ENCODE results near the gene SYDE1.
A peak's percentile ranks its signal among the peaks of the same experiment; 100 is the strongest.

SYDE1 gene

DNA sequence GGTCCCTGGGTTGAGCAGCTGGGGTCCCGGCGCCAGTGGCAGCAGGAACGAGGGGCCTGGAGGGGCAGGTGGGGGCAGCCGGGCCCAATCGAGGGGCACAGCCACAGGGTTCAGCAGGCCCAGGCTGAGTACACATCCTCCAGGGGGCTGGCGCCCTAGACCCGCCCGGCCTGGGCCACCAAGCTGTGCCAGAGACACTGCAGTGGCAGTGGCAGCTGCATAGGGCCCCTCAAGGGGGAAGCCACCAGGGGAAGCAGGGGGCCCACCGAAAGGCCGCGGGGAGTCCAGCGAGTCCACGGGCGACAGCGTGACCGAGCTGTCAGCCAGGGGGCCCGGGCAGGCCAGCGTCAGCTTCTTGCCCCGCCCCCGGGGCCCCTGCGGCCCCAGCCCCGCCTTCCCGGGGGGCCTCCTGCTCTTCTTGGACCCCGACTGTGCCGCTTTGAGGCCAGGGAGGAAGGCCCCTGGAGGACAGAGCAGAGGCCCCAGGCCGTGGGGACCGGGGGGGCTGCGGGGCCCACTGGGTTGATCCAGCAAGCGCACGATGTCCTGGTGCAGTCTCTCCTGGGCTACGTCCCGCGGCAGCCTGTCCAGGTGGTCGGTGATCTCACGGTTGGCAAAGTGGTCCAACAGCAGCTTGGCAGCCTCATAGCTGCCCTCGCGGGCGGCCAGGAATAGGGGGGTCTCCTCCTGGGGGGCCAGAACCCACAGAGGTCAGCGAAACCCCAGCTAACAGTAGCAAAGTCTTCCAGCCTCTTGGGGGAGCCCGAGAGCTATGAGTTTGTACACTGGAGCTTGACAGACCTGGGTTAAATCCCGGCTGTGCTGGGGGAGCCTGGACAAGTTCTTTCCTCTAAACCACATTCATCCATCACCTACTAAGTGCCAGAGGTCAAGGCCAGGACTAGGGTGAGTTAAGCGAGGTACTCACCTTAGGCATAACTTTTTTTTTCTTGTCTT lies 54.1 kb downstream of the SYDE1 start:
- no peak for FAIRE-seq
- DNase-seq (ENCODE audit: insufficient read length, low spot score) = peak; percentile 57

Measured in HTR-8/SVneo (cell line).